ENCODE results near the gene BCL11B.

DNA sequence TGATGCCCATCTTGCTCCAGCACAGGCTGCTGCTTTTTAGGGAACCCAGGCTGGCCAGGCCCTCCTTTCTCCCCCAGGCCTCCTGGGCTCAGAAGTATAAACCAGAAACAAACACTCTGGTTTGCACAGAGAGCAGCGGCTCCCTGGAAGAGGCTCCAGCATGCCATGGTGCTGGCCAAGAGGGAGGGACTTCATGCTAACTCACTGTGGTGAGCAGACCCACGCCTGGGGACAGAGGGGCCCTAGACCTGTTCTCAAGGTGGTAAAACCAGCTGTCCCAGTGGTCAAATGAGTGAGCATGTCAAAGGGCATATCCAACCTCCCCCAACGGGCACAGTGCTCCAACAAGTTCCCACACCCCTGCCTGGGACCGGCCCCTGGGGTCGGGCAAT lies 15.5 kb downstream of the BCL11B start:
- TF ChIP-seq, protein P1, sequence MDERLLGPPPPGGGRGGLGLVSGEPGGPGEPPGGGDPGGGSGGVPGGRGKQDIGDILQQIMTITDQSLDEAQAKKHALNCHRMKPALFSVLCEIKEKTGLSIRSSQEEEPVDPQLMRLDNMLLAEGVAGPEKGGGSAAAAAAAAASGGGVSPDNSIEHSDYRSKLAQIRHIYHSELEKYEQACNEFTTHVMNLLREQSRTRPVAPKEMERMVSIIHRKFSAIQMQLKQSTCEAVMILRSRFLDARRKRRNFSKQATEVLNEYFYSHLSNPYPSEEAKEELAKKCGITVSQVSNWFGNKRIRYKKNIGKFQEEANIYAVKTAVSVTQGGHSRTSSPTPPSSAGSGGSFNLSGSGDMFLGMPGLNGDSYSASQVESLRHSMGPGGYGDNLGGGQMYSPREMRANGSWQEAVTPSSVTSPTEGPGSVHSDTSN (CRISPR knock-in tag; IDR thresholded peaks at IDR 0.05; ENCODE audit: low read depth), result no peak
- TF ChIP-seq, protein P1 (tag; conservative IDR thresholded peaks at IDR 0.05; ENCODE audit: low read depth), result no peak
- TF ChIP-seq, protein P2, sequence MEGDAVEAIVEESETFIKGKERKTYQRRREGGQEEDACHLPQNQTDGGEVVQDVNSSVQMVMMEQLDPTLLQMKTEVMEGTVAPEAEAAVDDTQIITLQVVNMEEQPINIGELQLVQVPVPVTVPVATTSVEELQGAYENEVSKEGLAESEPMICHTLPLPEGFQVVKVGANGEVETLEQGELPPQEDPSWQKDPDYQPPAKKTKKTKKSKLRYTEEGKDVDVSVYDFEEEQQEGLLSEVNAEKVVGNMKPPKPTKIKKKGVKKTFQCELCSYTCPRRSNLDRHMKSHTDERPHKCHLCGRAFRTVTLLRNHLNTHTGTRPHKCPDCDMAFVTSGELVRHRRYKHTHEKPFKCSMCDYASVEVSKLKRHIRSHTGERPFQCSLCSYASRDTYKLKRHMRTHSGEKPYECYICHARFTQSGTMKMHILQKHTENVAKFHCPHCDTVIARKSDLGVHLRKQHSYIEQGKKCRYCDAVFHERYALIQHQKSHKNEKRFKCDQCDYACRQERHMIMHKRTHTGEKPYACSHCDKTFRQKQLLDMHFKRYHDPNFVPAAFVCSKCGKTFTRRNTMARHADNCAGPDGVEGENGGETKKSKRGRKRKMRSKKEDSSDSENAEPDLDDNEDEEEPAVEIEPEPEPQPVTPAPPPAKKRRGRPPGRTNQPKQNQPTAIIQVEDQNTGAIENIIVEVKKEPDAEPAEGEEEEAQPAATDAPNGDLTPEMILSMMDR (IDR thresholded peaks at IDR 0.05 in 2 of 3, conservative IDR thresholded peaks at IDR 0.05 in 1 of 3; ENCODE audit: insufficient read depth in 2 of 3, low read depth in 1 of 3, low read length in 3 of 3), result no peak
- TF ChIP-seq TAF1 (IDR thresholded peaks at IDR 0.05; ENCODE audit: control insufficient read depth, extremely low read depth, insufficient read depth, low read length, severe bottlenecking) (no peak), HDAC2 (IDR thresholded peaks at IDR 0.05) (no peak), ZBTB8A (IDR thresholded peaks at IDR 0.05; ENCODE audit: partially characterized antibody) (no peak), POLR2AphosphoS5 (IDR thresholded peaks at IDR 0.05; ENCODE audit: control insufficient read depth, insufficient read depth, low read depth, low read length) (no peak), GABPB1 (CRISPR knock-in tag; IDR thresholded peaks at IDR 0.05) (no peak), BRF1 (IDR thresholded peaks at IDR 0.05; ENCODE audit: borderline replicate concordance, extremely low read depth, insufficient read length) (no peak), ZNF175 (CRISPR knock-in tag; IDR thresholded peaks at IDR 0.05; ENCODE audit: low read depth) (no peak), SPI1 (IDR thresholded peaks at IDR 0.05; ENCODE audit: borderline replicate concordance, low read depth, low read length) (no peak), FOS (IDR thresholded peaks at IDR 0.05; ENCODE audit: extremely low read depth, insufficient read length) (no peak)
- TF ChIP-seq, protein P3, sequence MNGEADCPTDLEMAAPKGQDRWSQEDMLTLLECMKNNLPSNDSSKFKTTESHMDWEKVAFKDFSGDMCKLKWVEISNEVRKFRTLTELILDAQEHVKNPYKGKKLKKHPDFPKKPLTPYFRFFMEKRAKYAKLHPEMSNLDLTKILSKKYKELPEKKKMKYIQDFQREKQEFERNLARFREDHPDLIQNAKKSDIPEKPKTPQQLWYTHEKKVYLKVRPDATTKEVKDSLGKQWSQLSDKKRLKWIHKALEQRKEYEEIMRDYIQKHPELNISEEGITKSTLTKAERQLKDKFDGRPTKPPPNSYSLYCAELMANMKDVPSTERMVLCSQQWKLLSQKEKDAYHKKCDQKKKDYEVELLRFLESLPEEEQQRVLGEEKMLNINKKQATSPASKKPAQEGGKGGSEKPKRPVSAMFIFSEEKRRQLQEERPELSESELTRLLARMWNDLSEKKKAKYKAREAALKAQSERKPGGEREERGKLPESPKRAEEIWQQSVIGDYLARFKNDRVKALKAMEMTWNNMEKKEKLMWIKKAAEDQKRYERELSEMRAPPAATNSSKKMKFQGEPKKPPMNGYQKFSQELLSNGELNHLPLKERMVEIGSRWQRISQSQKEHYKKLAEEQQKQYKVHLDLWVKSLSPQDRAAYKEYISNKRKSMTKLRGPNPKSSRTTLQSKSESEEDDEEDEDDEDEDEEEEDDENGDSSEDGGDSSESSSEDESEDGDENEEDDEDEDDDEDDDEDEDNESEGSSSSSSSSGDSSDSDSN (IDR thresholded peaks at IDR 0.05; ENCODE audit: borderline replicate concordance in 1 of 2, low read depth in 2 of 2, low read length in 2 of 2), result no peak
